ENCODE data around the gene TSHZ2. TPM values are rescaled to one million over a fixed set of nuclear protein-coding genes. Genes with fewer than 3 reads are reported as not detected.

TSHZ2 gene
- total and polyA plus RNA-seq, 2 of the 4 experiments (the other 2 are of a cell fraction): under 0.01 to 0.02 TPM

GRCh38 chr20:53513168-53513488 is 541.0 kb downstream of the TSHZ2 start:
- H2AFZ ChIP-seq (replicated peaks; ENCODE audit: low read length, poor library complexity): no peak overlapping the region
- no peak overlapping the region for H2BK20ac ChIP-seq (ENCODE audit: low read depth, low read length)
- no CpG with 5 or more reads among the region's 2 CpGs for WGBS, 2 experiments (ENCODE audit: extremely low coverage in 2 of 2, insufficient read length in 1 of 2)
- no peak overlapping the region for H2AK5ac ChIP-seq (ENCODE audit: low read depth, low read length)
- DNase-seq (no peak), ATAC-seq (ENCODE audit: low read depth) (no peak)
- in situ Hi-C loops (cut with MboI; ENCODE audit: low sequenced_read_pairs): no loop called here
- no peaks in the 10 kb centered on the region for H3K9me1 ChIP-seq (ENCODE audit: insufficient read depth, low read length)
- H3K4ac ChIP-seq (ENCODE audit: low read depth, low read length): no peak overlapping the region
- TF ChIP-seq RAD21 (IDR thresholded peaks at IDR 0.05; ENCODE audit: low read length) (no peak), MAZ (IDR thresholded peaks at IDR 0.05; ENCODE audit: borderline replicate concordance, low read depth, low read length) (no peak), CTCF (conservative IDR thresholded peaks at IDR 0.05; ENCODE audit: low read depth, low read length) (no peak), BHLHE40 (IDR thresholded peaks at IDR 0.05; ENCODE audit: low read depth, low read length) (no peak), SMC3 (IDR thresholded peaks at IDR 0.05; ENCODE audit: low read depth, low read length) (no peak), POLR2A (IDR thresholded peaks at IDR 0.05; ENCODE audit: low read depth, low read length) (no peak), ELK1 (IDR thresholded peaks at IDR 0.05; ENCODE audit: borderline replicate concordance, low read depth, low read length) (no peak), RCOR1 (IDR thresholded peaks at IDR 0.05; ENCODE audit: insufficient replicate concordance, low read length) (no peak), RFX5 (IDR thresholded peaks at IDR 0.05; ENCODE audit: low read depth, low read length) (no peak)
- POLR2A ChIA-PET (ENCODE audit: unreplicated experiment): no interaction called here
- H2AK9ac ChIP-seq (replicated peaks; ENCODE audit: low read depth, low read length, poor library complexity): no peak overlapping the region
- no peak overlapping the region for H3K27ac ChIP-seq (ENCODE audit: insufficient read depth, low read length)
- no peaks in the 10 kb centered on the region for H3K36me3 ChIP-seq (ENCODE audit: control insufficient read depth, insufficient read depth, low read length)
- no TSS peak for BruUV-seq (replicated peaks)
- H4K8ac ChIP-seq (ENCODE audit: low read depth in 2 of 2, low read length in 2 of 2): no peak overlapping the region
- CTCF ChIA-PET: interaction anchor here (0.7 kb wide), 1 partner anchor 627 kb away, joined by 3 read pairs; no protein-coding TSS in a partner anchor
- no peak overlapping the region for H4K91ac ChIP-seq (ENCODE audit: insufficient read depth, low read depth, low read length)
- no peak overlapping the region for H2BK5ac ChIP-seq (ENCODE audit: low read depth, low read length, poor library complexity, severe bottlenecking)
- no peaks in the 10 kb centered on the region for H3K79me1 ChIP-seq (ENCODE audit: low read depth in 1 of 2, low read length in 2 of 2)
- no peak overlapping the region for H3K14ac ChIP-seq (replicated peaks; ENCODE audit: low read depth, low read length)
- no peaks in the 10 kb centered on the region for H3K4me1 ChIP-seq (ENCODE audit: control insufficient read depth, insufficient read depth, low read length)
- no peak overlapping the region for H3K18ac ChIP-seq (ENCODE audit: low read depth, low read length)
- no peak overlapping the region for H4K5ac ChIP-seq (ENCODE audit: low read depth, low read length)
- H3K4me2 ChIP-seq (ENCODE audit: low read depth, low read length): no peak overlapping the region
- no peak overlapping the region for H3K9ac ChIP-seq (ENCODE audit: low read depth, low read length)
- no peak overlapping the region for H2BK15ac ChIP-seq (ENCODE audit: low read depth, low read length)
- H3K27me3 ChIP-seq (ENCODE audit: control insufficient read depth, insufficient read depth, low read length): no peaks in the 10 kb centered on the region; the same call in 1 of the 2 replicates
- no peaks in the 10 kb centered on the region for H3K9me3 ChIP-seq (ENCODE audit: control insufficient read depth, insufficient read depth, low read length)
- H3K56ac ChIP-seq (ENCODE audit: extremely low read depth, insufficient read depth, low read length): no peak overlapping the region
- H2BK120ac ChIP-seq (ENCODE audit: low read depth, low read length): no peak overlapping the region
- H3K23ac ChIP-seq (ENCODE audit: low read depth, low read length): no peak overlapping the region
- intact Hi-C loops (cut with micrococcal nuclease): no loop called here
- no peak overlapping the region for H3K4me3 ChIP-seq (ENCODE audit: insufficient read depth, low read depth, low read length)
- H4K20me1 ChIP-seq (ENCODE audit: insufficient read depth, low read length): no peaks in the 10 kb centered on the region
- dilution Hi-C loops (cut with HindIII; ENCODE audit: low sequenced_read_pairs, unreplicated experiment): no loop called here

All from IMR-90 (cell line).